ENCODE measurements around the gene BMP6. TPM values are rescaled to one million over a fixed set of nuclear protein-coding genes. Genes with fewer than 3 reads are reported as not detected.

BMP6 gene
- total RNA-seq, 2 experiments from 2014 or later = 0.38 to 1.1 TPM

- intact Hi-C loops (cut with micrococcal nuclease; ENCODE audit: unreplicated experiment) = loop anchor here (1.0 to 10.0 kb wide), 2 partner anchors 46 to 1332 kb away; partner anchors contain the start of gene LY86
- peaks cover 95% of the 10 kb centered on the region for H3K4me1 ChIP-seq (ENCODE audit: insufficient read depth, low read length, poor library complexity, severe bottlenecking)
- H3K4me2 ChIP-seq (ENCODE audit: low read length) = peak overlapping the region; percentile 76
- no peaks in the 10 kb centered on the region for H4K20me1 ChIP-seq (ENCODE audit: insufficient read depth, low read length)
- H3K27ac ChIP-seq (ENCODE audit: low read depth, low read length, poor library complexity, severe bottlenecking) = peak overlapping the region; percentile 96
- H3K9me3 ChIP-seq (ENCODE audit: low read length) = peaks cover 11% of the 10 kb centered on the region; the same call in 1 of the 2 replicates
- TF ChIP-seq EZH2phosphoT487 (IDR thresholded peaks at IDR 0.05; ENCODE audit: borderline replicate concordance, low read depth, low read length) (no peak), CTCF (conservative IDR thresholded peaks at IDR 0.05; ENCODE audit: low read length) (no peak)
- CTCF ChIA-PET (ENCODE audit: unreplicated experiment) = interaction anchor here (0.6 to 1.6 kb wide), 11 partner anchors 9 to 327 kb away, joined by 3 to 9 read pairs (median 4); no protein-coding TSS in a partner anchor
- BruUV-seq (replicated peaks) = no TSS peak
- H3K9me2 ChIP-seq (ENCODE audit: insufficient read depth, low read length) = no peaks in the 10 kb centered on the region
- no peaks in the 10 kb centered on the region for H3K79me2 ChIP-seq (ENCODE audit: insufficient read depth, low read depth, low read length)
- POLR2A ChIA-PET = interaction anchor here (0.5 to 7.4 kb wide), 25 partner anchors 8 to 445 kb away, joined by 3 to 58 read pairs (median 6); partner anchors contain the start of genes BLOC1S5 and EEF1E1
- peak overlapping the region; percentile 47 for H3K4me3 ChIP-seq (ENCODE audit: low read depth, low read length, poor library complexity, severe bottlenecking)
- peak overlapping the region; percentile 53; the same call in 1 of the 2 replicates for H2AFZ ChIP-seq (ENCODE audit: low read length)
- peaks cover 7% of the 10 kb centered on the region for H3K36me3 ChIP-seq (ENCODE audit: insufficient read depth, low read length)
- peak; percentile 95 for DNase-seq (ENCODE audit: low spot score)
Measured at GRCh38 chr6:7916959-7917358, 191.1 kb downstream of the BMP6 start.

DNA sequence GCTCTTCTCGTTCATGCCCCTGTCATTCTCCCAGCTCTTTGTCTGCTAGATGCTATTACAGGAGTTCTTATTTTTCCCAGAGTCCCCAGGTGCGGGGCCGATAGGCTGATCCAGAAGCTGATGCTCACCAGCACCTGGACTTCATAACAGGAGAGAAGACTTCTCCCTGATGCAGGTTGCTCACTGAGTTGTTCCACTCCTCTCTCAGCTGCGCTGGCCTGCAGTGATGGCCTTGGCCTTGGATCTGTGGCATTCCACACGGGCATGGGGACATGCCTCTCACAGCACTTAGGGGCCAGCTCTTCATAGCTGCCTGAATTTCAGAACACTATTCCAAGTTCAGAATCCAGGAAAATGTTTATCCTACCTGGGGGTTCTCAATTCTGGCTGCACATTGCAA lies 191.8 kb downstream of the BMP6 start:
- DNase-seq (ENCODE audit: low spot score) = peak; percentile 37
- intact Hi-C loops (cut with micrococcal nuclease; ENCODE audit: unreplicated experiment) = loop anchor here (1.0 to 10.0 kb wide), 2 partner anchors 46 to 1333 kb away; partner anchors contain the start of gene LY86
- no peaks in the 10 kb centered on the region for H4K20me1 ChIP-seq (ENCODE audit: insufficient read depth, low read length)
- peak overlapping the region; percentile 96 for H3K27ac ChIP-seq (ENCODE audit: low read depth, low read length, poor library complexity, severe bottlenecking)
- POLR2A ChIA-PET = interaction anchor here (0.5 to 7.4 kb wide), 24 partner anchors 9 to 446 kb away, joined by 3 to 58 read pairs (median 6); partner anchors contain the start of genes BLOC1S5 and EEF1E1
- TF ChIP-seq EZH2phosphoT487 (IDR thresholded peaks at IDR 0.05; ENCODE audit: borderline replicate concordance, low read depth, low read length) (no peak), CTCF (conservative IDR thresholded peaks at IDR 0.05; ENCODE audit: low read length) (no peak)
- peak overlapping the region; percentile 53 for H2AFZ ChIP-seq (ENCODE audit: low read length)
- peak overlapping the region; percentile 47 for H3K4me3 ChIP-seq (ENCODE audit: low read depth, low read length, poor library complexity, severe bottlenecking)
- H3K9me2 ChIP-seq (ENCODE audit: insufficient read depth, low read length) = no peaks in the 10 kb centered on the region
- peaks cover 11% of the 10 kb centered on the region; the same call in 1 of the 2 replicates for H3K9me3 ChIP-seq (ENCODE audit: low read length)
- no peaks in the 10 kb centered on the region for H3K79me2 ChIP-seq (ENCODE audit: insufficient read depth, low read depth, low read length)
- peaks cover 87% of the 10 kb centered on the region for H3K4me1 ChIP-seq (ENCODE audit: insufficient read depth, low read length, poor library complexity, severe bottlenecking)
- H3K4me2 ChIP-seq (ENCODE audit: low read length) = peak overlapping the region; percentile 76
- H3K36me3 ChIP-seq (ENCODE audit: insufficient read depth, low read length) = peaks cover 7% of the 10 kb centered on the region
- BruUV-seq (replicated peaks) = no TSS peak
- CTCF ChIA-PET (ENCODE audit: unreplicated experiment) = interaction anchor here (0.6 to 1.6 kb wide), 10 partner anchors 8 to 327 kb away, joined by 3 to 9 read pairs (median 4); no protein-coding TSS in a partner anchor

- Histone ChIP-seq H3K4me3 (ENCODE audit: low read depth, low read length, poor library complexity, severe bottlenecking) (no peak overlapping the region), H4K20me1 (ENCODE audit: insufficient read depth, low read length) (no peaks in the 10 kb centered on the region), H3K4me1 (ENCODE audit: insufficient read depth, low read length, poor library complexity, severe bottlenecking) (peaks cover 80% of the 10 kb centered on the region), H3K27ac (ENCODE audit: low read depth, low read length, poor library complexity, severe bottlenecking) (peak overlapping the region; percentile 96), H2AFZ (ENCODE audit: low read length) (peak overlapping the region; percentile 53; the same call in 1 of the 2 replicates), H3K9me2 (ENCODE audit: insufficient read depth, low read length) (no peaks in the 10 kb centered on the region), H3K79me2 (ENCODE audit: insufficient read depth, low read depth, low read length) (no peaks in the 10 kb centered on the region), H3K36me3 (ENCODE audit: insufficient read depth, low read length) (peaks cover 7% of the 10 kb centered on the region), H3K9me3 (ENCODE audit: low read length) (peaks cover 11% of the 10 kb centered on the region; the same call in 1 of the 2 replicates), H3K4me2 (ENCODE audit: low read length) (peak overlapping the region; percentile 76; the same call in 1 of the 2 replicates)
- TF ChIP-seq EZH2phosphoT487 (IDR thresholded peaks at IDR 0.05; ENCODE audit: borderline replicate concordance, low read depth, low read length) = no peak
- TF ChIP-seq CTCF (conservative IDR thresholded peaks at IDR 0.05; ENCODE audit: low read length) = no peak
- no peak for DNase-seq (ENCODE audit: low spot score)
- ChIA-PET CTCF (ENCODE audit: unreplicated experiment) (interaction anchor here (1.6 kb wide), 2 partner anchors 41 to 196 kb away, joined by 5 to 6 read pairs; no protein-coding TSS in a partner anchor), POLR2A (interaction anchor here (0.8 to 7.4 kb wide), 13 partner anchors 8 to 64 kb away, joined by 5 to 58 read pairs (median 8); no protein-coding TSS in a partner anchor)
- BruUV-seq (replicated peaks) = no TSS peak
- intact Hi-C loops (cut with micrococcal nuclease; ENCODE audit: unreplicated experiment) = loop anchor here (10.0 kb wide), 1 partner anchor 1334 kb away; the partner anchor contains the start of gene LY86
Measured at GRCh38 chr6:7918403-7918802, 192.5 kb downstream of the BMP6 start.

Data from OCI-LY7 (cell line).